ENCODE data around the gene NPTX2.
"Not testable (repeated sequence)": the region's sequence is repeated elsewhere in the genome, so short reads cannot be mapped to it uniquely, and the experiment has no call there.

Gene NPTX2, protein sequence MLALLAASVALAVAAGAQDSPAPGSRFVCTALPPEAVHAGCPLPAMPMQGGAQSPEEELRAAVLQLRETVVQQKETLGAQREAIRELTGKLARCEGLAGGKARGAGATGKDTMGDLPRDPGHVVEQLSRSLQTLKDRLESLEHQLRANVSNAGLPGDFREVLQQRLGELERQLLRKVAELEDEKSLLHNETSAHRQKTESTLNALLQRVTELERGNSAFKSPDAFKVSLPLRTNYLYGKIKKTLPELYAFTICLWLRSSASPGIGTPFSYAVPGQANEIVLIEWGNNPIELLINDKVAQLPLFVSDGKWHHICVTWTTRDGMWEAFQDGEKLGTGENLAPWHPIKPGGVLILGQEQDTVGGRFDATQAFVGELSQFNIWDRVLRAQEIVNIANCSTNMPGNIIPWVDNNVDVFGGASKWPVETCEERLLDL

DNA sequence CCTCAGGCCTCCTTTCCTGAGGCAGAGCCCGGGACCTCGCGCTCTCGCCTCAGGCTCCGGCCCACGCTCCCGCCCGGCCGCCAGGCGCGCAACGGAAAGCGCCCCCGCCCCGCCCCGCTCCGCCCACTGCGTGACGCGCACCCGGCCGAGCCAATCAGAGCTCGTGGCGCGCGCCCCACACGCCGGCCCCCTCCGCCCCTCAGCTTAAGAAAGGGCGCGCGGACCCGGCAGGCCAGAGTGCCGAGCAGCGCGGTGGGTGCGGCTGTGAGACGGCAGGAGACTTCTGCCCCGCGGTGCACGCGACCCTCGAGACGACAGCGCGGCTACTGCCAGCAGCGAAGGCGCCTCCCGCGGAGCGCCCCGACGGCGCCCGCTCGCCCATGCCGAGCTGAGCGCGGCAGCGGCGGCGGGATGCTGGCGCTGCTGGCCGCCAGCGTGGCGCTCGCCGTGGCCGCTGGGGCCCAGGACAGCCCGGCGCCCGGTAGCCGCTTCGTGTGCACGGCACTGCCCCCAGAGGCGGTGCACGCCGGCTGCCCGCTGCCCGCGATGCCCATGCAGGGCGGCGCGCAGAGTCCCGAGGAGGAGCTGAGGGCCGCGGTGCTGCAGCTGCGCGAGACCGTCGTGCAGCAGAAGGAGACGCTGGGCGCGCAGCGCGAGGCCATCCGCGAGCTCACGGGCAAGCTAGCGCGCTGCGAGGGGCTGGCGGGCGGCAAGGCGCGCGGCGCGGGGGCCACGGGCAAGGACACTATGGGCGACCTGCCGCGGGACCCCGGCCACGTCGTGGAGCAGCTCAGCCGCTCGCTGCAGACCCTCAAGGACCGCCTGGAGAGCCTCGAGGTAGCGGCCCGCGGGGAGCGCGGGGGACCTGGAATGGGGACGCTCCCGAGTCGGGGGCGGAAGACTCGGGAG, at the start of gene NPTX2:
Gene NPTX2 (plus strand): TSS at position 235 of the 909 bp plus-strand sequence. CDS start 177 bp downstream, at position 412.
- peak; percentile 41 to 62 for DNase-seq

DNA sequence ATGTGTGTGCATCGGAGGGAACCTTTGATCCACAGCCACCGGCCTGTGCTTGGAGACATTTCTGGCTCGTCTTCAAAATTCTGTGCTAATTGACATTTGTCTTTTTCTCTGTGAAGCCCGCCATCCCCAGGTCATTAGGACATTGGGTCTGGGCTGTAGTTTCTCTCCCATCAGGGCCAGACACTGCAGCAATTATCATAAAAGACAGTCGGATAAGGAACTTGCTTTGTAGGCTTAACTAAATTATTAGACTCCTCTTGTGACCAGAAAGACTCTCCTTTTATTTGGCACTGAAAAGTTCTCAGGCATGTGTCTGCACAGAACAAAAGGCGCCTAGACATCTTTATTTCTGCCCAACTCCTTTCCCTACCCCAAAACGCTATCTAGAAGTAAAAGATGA, 49.1 kb upstream of the NPTX2 start:
- no peak for DNase-seq

DNA sequence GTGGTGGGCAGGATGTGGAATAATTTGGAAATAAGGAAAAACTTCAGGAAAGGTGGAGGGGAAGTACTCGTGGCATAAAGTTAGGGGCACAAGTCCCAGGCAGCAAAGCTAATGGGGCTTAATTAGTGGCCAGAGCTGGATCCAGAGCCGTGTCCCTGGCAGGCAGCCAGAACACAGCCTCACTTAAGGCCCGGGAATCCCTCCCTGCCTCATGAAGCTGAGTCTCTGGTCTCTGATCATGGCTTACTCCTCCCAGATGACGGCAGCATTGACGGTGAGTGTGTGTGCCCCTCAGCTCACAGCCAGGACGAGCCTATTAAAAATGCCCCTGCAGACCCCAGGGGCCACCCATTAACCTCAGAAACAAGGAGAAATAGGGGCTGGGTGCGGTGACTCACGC, 48.2 kb upstream of the NPTX2 start:
- no peak for DNase-seq

DNA sequence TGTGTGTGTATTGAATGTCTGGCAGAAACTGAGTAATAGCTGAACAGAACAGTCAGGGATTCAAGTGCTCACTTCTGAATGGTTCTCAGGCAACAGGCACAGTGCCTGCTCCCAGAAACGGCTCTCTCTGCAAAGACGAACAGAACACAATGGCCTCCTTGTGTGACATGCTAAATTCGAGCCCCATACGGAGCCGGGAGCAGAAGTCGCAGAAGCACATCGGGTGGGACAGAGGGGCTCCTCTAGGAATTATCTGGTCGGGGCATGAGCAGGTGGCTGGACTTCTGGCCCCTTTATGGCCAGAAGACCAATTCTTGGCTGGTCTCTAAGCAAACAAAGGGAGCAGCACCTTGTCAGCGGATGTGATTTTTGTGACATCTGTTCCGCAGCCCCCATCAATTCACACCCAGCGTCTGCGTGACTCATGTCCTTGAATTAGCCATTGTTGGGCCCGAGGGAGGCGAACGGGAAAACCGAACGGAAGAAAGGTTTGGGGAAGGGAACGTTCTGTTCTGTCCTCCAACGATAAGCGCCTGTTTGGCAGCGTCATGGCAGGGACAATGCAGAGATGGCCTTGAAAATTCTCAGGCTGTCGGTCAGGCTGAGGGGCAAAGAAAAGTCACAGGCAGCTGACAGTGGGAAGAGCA, 47.3 kb upstream of the NPTX2 start:
- DNase-seq = no peak

DNA sequence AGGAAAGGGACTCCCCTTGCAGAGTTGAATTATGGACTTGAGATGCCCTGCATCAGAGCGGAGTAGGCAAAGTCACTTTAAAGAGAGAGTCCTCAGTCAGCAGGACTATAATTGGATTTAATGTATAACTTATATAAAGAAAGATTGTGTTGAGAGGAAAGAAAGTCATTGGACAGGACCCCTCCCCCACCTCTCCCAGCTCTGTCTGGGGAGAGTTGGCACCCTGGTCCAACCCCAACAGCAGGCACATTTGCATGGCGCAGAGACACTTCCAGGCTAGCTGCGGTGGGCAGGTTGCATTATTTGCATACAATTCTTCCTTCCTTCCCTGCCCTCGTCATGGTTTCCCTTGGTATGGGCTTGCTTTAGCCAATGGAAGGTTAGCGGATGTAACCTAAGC, 46.1 kb upstream of the NPTX2 start:
- DNase-seq = no peak

DNA sequence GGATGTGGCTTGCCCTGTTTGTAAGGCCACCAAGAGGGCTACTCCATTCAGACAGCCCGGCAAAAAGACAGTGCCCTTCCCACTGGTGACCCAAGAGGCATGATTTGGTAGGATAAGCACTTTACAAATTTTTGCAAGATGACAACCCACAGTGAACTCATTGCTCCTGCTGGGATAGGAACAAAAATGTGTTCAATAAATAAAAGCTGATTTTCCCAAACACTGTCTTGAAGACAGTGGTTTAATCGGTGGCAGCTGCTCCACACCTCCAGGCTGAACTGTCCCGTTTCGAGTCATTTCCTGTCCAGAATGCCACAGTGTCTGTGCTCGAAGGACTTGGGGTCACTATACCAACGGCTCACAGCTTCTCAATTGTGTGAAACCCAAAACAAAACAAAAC, 45.1 kb upstream of the NPTX2 start:
- DNase-seq = no peak

DNA sequence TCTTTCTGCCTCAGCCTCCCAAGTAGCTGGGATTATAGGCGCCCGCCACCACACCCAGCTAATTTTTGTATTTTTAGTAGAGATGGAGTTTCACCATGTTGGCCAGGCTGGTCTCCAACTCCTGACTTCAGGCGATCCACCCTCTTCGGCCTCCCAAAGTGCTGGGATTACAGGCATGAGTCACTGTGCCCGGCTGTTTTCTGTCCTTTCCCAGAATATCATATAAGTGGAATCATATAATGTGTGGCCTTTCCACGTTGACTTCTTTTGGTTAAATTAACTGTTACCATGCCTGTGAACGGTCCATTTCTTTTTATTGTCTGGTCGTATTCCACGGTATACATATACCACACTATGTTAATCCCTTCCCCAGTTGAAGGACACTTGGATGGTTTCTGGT, 44.4 kb upstream of the NPTX2 start:
- DNase-seq = not testable (repeated sequence)

DNA sequence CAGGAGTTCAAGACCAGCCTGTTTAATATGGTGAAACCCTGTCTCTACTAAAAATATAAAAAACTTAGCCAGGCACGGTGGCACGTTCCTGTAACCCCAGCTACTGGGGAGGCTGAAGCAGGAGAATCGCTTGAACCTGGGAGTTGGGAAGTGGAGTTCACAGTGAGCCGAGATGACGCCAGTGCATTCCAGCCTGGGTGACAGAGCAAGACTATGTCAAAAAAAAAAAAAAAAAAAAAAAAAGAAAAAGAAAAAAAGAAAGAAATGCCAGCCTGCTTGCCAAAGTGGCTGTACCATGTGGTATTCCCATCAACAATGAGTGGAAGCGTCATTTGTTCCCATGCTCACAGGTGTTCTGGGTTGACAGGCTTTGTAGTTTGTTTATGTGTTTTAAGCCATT, 43.3 kb upstream of the NPTX2 start:
- no peak for DNase-seq

DNA sequence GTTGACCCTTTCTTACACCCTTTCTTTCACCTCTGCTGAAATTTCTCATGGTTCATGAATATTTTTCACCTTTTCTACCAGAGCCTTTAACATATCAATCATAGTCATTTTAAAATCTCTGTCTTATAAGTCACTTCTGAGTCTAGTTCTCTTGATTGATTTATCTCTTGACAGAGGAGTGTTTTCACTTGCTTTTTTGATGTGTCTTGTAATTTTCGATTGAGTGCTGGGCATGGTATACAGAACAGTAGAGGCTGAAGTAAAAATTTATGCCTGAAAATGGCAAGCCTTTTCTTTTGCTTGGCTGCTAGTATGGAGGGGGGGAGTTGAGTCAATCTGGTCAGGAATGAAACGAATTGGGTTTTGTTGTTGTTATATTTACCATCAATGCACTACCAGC, 41.2 kb upstream of the NPTX2 start:
- DNase-seq = no peak

DNA sequence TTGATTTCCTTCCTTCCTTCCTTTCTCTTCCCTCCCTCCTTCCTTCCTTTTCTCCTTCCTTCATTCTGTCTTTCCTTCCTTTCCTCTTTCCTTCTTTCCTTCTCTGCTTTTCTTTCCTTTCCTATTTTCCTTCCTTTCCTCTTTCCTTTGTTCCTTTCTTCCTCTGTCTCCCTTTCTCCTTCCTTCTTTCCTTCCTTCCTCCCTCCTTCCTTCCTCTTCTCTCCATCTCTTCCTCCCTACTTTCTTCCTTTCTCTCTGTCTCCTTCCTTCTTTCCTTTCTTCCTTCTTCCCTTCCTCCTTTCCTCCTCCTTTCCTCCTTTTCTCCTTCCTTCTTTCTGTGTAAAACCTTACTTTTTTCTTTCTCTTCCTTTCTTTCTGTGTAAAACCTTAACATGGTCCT, 32.3 kb upstream of the NPTX2 start:
- DNase-seq = no peak

DNA sequence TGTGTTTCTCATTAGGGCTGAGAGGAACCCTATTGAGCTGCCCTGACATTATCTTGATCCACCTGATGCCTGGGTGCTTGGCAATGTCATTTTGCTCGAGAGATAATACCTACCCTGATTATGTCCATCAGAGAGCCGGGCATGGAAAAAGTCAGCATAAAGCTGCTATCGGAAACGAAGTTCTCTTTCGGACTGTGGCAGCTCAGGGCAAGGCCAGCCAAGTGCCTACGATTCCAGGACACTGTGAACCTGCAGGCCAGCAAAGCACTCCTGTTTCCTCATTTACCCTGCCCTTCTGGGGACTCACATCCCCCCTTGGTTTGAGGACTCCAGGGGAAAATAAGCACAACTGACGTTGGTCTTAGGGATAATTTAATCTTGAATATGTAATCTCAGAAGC, 25.2 kb upstream of the NPTX2 start:
- DNase-seq = no peak

DNA sequence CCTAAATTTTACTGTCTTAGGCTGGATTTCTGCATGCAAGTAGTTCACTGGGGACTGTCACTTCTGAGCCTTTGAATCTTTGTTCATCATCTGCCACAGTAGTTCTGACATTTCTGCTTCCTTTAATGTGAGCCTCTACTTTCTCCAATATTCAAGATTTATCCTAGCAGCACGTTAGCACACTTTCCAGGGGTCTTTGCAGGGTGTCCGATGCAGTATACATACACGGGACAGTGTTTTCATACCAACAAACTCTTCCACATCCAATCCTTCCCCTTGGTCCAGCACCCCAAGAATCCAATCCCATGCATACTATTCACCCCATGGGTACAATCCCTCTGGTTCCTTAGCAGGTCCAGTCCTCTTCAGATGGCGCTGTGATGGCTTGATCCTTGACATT, 22.7 kb upstream of the NPTX2 start:
- DNase-seq = no peak

DNA sequence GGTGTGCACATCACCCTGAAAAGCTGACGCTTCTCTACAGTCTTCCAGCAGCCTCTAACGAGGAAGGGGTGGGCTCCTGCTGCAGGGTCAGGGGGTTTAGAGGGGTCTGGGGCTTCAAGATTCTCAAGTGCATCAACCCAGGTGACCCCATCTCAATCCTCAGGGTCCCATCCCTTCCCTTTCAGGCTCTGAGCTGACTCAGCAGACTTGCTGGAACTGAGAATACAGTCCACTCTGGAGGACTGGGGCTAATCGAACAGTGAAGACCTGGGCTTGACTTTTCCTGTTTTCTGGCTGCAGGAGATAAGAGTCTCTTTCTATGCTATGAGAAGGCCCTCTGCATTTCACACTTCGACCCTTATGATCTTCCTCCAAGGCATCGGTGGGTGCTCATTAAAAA, 22.3 kb upstream of the NPTX2 start:
- no peak for DNase-seq

DNA sequence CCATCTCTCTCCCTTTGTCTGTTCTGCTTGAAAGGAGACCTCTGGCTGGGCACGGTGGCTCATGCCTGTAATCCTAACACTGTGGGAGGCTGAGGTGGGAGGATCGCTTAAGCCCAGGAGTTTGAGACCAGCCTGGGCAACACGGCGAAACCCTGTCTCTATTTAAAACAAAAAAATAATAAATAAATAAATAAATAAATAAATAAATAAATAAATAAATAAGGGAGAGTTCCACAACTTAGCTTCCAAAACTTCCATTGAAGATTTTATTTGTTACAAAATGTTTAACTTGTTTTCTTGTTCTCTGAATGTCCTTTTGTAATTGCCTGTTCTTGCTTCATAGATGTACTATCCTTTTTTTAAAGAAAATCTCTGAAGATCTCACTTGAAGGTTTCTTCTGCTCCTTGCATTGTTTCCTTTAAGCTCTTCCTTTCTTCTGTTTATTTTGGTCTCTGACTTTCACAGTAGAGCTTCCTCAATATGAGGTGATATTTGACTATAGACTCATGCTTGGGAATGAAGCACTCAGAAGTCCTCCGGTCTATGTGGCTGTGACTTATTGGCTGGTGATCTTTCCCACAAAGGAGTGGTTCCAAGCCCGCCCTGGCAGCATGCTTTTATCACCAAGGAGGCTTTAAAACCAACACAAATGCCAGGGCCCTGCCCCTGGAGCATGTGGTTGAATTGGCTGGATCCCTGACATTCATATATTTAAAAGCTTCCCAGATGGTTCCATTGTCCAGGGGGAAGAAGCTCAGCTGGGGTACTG, 18.1 kb upstream of the NPTX2 start:
- no peak for DNase-seq

DNA sequence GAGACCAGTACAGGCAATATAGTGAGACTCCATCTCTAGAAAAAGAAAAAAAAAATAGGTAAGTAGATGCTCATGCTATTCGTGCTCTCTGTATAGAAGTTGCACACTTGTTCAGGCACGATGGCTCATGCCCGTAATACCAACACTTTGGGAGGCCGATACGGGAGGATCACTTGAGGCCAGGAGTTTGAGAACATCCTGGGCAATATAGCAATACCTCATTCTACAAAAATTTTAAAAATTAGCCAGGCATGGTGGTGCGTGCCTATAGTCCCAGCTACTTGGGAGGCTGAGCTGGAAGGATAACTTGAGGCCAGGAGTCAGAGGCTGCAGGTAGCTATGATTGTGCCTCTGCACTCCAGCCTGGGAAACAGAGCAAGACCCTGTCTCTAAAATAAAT, 17.2 kb upstream of the NPTX2 start:
- DNase-seq = no peak

DNA sequence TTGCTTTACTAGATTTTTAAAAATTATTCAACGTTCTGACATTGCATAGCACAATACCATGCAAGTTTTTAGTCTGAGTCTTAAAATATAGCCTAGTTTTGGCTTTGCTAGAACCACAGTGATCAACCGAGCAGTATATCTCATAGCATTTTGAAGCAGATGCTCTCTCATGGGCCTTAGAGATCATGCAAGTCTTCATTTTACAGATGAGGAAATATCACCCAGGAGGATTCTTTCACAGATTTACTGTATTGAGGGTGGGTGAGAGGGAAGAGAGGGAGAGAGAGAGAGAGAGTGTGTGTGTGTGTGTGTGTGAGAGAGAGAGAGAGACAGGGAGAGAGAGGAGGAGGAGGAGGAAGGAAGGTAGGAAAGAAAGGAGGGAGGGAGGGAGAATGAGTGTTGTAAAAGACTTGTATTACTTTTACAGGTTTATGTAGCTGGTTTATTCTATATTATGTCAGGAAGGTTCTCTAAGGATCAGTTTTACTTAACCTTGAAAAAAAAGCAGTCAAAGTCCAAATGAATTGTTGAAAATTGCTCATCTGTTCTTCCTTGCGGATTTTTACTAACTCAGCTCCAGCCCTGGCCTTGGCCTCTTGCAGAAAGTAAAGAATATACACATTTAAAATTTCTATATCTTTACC, 14.2 kb upstream of the NPTX2 start:
- DNase-seq = no peak

DNA sequence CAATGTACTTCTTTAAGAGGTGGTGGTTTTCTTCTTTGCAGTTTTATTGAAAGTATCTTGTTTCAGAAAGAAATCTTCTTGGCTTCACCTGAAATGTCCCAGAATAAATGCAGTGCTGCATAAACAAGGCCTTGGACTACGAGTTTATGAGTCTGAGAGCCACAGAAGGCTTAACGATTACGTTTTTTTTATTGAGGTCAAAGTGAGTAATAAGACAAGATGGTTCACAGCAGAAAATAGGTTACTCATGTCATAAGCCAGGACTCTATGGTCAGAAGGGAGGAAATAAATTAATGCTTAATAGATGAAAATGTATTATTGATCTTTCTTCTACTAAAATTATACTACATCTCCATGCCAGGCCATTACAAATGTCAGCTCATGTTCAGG, 13.7 kb upstream of the NPTX2 start:
- DNase-seq = no peak

DNA sequence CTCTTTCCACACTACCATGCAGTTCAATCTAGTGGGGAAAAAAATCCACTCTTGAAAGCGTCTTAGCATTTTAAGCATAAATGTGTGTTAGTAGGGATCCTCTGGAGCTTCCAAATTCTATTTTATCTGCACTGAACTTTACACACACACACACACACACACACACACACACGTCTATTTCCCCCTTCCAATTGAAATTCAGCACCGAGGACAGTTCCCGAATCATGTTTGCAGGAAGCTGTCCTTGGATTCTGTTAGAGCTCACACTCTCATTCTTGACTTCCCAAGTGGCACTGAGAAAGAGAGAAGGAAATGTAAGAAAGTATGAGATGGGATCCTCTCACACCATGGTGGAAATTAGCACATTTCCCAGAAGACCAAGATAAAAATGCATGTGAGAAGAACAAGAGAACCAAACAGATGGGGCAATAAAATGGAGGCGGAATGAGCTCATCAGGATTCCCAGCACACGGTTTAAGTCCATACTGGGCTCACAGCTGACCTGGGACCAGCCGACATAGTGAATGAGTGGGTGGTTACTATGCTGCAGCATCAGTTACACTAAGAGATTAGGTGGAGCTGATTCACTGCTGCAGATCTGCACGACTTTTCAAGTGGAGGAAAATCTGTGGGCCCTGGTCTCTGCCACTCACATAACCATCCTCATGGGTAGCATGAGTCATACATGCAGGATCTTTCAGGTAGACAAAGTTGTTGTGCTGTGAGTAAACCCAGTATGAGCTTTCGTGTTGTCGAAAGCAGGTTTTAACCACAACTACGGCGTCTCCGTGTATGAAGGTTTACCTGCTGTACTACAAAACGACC, 3.3 kb upstream of the NPTX2 start:
- DNase-seq = no peak

DNA sequence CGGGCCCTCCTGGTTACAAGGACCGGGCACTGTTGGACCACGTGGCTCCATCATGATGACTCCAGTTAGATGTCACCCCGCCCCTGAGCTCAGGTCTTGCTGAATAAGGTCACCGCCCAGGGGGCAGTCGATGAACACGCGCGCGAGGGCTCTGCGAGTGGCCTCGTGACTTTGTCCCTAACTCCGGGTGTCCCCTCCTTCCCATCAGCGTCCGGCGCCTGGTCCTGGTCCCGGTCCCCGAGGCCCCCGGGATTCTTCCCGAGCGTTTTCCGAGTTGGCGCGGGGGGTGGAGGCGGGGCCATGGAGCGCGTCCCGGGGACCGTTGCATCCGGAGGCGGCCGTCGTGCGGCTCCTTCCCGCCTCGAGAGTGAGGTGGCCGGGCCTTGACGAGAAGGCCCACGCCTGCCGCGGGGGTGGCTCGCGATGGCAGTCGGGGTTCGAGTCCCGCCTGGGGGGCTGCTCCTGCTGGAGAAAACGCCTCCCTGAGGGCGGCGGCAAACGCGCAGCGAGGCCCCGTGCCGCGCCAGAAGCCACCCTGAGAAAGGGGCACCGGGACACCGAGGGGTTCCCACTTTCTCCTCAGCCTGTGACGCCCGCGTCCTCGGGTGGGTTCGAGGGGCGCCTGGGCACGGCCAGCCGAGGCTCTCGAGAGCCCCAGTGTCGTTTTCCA, 569 bp upstream of the NPTX2 start:
- peak in 1 of 2 experiments; percentile 12 for DNase-seq

DNA sequence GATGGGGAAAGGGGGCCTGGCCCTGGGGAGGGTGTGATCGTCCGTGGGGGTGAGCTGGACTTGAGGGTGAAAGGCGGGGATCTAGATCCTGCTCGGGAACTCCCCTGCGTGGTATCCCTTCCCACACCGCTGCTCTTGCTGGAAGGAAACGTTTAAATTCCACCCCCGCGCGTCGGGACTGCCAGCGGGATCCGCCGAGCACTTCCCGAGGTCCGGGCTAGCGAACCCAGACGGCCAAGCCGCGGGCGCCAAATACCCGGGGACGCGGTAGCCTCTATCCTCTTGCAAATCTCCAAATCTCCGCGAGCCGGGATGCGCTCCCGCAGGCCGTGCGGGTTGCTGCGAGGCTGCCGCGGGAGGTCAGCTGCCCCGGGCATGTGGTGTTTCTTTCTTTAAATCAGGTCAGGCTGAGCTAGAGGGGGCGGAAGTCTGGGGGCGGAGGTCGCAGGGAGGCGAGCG, 904 bp downstream of the NPTX2 start:
- no peak for DNase-seq

DNA sequence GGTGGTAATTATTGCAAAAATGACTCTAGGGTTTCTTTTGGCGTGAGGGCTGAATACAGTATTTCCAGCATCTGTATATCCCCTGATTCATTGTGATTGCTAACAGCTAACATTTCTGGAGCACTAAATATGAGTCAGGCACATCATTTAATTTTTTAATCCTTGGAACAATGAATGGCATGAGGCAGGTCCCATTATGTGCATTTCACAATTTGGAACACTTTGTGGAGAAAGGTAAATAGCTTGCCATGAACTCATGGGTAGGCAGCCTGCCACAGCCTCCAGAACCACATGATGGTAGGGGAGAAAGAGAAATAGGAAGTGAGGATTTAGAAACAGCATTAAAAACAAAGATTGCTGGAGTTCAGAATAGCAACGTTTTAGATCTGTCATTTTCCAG, 1.7 kb downstream of the NPTX2 start:
- no peak for DNase-seq

Measured in SW 1271 (cell line).